Smooth muscle cell (in vitro differentiated cells): Measurements from ENCODE around the gene PLCL2. TPM values are rescaled to one million over a fixed set of nuclear protein-coding genes. Genes with fewer than 3 reads are reported as not detected.

ENCODE experiments used
- DNase-seq: peaks from one replicate; lab custom pipeline; 2025; ENCODE audit not compliant: unreplicated experiment; lab: John Stamatoyannopoulos, UW
- H2AFZ ChIP-seq: fragments of 200-600 bp; sonication (generic); 2 replicates; pipeline ENCODE4 v1.6.0; 2016; ENCODE audit warnings: antibody characterized with exemption, low read depth, mild to moderate bottlenecking
- H3F3A ChIP-seq: fragments of 200-600 bp; sonication (generic); 2 replicates; pipeline ENCODE4 v1.6.0; 2017; ENCODE audit warnings: antibody characterized with exemption, low read depth
- H3K27ac ChIP-seq: fragments of 200-600 bp; sonication (generic); 2 replicates; pipeline ENCODE4 v1.5.1; 2016; ENCODE audit warnings: low read depth, mild to moderate bottlenecking
- H3K27me3 ChIP-seq: fragments of 200-600 bp; sonication (generic); 2 replicates; pipeline ENCODE4 v1.6.1; 2016; ENCODE audit warnings: low read depth, mild to moderate bottlenecking
- H3K36me3 ChIP-seq: fragments of 200-600 bp; sonication (generic); 2 replicates; pipeline ENCODE4 v1.5.1; 2016; ENCODE audit warnings: low read depth
- H3K4me1 ChIP-seq: fragments of 200-600 bp; sonication (generic); 2 replicates; pipeline ENCODE4 v1.5.1; 2016; ENCODE audit warnings: low read depth
- H3K4me2 ChIP-seq: fragments of 200-600 bp; sonication (generic); 2 replicates; pipeline ENCODE4 v1.6.0; 2016; ENCODE audit warnings: mild to moderate bottlenecking
- H3K4me3 ChIP-seq: fragments of 200-600 bp; sonication (generic); 2 replicates; pipeline ENCODE4 v1.5.1; 2016; ENCODE audit warnings: mild to moderate bottlenecking
- H3K79me2 ChIP-seq: fragments of 200-600 bp; sonication (generic); 2 replicates; pipeline ENCODE4 v1.6.0; 2016; ENCODE audit warnings: low read depth, mild to moderate bottlenecking
- H3K9ac ChIP-seq: fragments of 200-600 bp; sonication (generic); 2 replicates; pipeline ENCODE4 v1.6.0; 2016; ENCODE audit warnings: low read depth
- H3K9me3 ChIP-seq: fragments of 200-600 bp; sonication (generic); replicated peaks from 2 replicates; pipeline ENCODE4 v1.5.1; 2016; ENCODE audit warnings: low read depth
- H4K20me1 ChIP-seq: fragments of 200-600 bp; sonication (generic); 2 replicates; pipeline ENCODE4 v1.6.0; 2016; ENCODE audit warnings: low read depth
- WGBS: methylation state at CpG from one replicate; pipeline ENCODE4 v1.1.7; 2016; ENCODE audit warnings: low lambda C conversion rate; 5-methylcytosine and 5-hydroxymethylcytosine counted together
- polyA plus RNA-seq: library from polyadenylated mRNA; unstranded; fragments of >200 nt; fragmentation: Nextera tagmentation; extraction: Ambion mirVana; gene quantifications from 2 replicates; pipeline ENCODE4 v1.2.1, GENCODE V29; 2016
- total RNA-seq: library from RNA; depleted of rRNA; stranded (reverse); fragments of >200 nt; gene quantifications from 2 replicates; pipeline ENCODE4 v1.2.3, GENCODE V29; 2014
- TF ChIP-seq, protein P1 (sequence below): fragments of 200-600 bp; sonication (generic); IDR thresholded peaks from 2 replicates; pipeline ENCODE4 v1.5.1; 2017; ENCODE audit warnings: borderline replicate concordance, mild to moderate bottlenecking, antibody characterized with exemption; ENCODE audit not compliant: insufficient read depth, poor library complexity, severe bottlenecking

Gene PLCL2
- total and polyA plus RNA-seq, 2 experiments from 2014 or later: 2.1 to 5.0 TPM

DNA sequence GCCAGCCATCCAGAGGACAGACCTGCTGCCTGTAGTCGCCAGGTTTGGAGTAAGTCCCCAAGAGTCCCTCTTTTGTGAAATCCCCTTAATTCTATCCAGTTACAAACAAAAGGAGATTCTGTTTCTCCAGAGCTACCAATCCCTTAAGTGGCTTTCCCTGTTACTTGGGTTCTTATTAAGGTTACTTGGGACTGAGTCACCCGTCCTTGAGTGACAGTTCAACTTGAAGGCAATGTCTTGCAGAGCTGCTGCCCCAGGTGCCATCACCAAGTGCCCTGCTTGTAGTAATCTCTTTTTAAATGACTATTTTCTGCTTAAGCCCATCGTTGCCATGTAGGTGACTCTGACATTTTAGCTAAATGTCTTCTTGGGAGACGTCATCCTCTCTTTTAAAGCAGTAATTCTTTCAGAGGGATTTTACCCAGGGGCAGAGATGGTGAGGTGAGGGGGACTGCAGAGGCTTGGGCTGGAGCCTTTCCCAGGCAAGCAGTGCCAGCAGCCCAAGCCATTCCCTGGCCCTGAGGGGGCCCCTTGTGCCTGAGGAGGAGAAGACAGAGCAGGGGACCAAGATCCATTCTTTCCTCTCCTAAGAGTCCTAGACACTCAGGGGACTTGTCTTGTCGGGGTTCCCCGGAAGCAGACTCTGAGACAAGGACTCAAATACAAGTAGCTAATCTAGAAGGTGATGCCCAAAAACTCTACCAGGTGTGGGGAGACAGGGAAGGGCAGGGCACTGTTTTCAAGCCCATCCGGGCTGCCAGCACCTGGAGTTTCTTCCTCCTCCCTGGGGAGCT, 253.7 kb downstream of the PLCL2 start:
- Histone ChIP-seq H3K27me3 (no peaks in the 10 kb centered on the region), H3K4me1 (no peaks in the 10 kb centered on the region), H3F3A (no peaks in the 10 kb centered on the region), H4K20me1 (no peaks in the 10 kb centered on the region), H3K9ac (no peak overlapping the region), H3K4me3 (no peak overlapping the region), H3K79me2 (no peaks in the 10 kb centered on the region), H3K9me3 (no peaks in the 10 kb centered on the region), H3K4me2 (no peak overlapping the region), H3K27ac (no peak overlapping the region), H2AFZ (no peak overlapping the region), H3K36me3 (no peaks in the 10 kb centered on the region)
- TF ChIP-seq, protein P1, sequence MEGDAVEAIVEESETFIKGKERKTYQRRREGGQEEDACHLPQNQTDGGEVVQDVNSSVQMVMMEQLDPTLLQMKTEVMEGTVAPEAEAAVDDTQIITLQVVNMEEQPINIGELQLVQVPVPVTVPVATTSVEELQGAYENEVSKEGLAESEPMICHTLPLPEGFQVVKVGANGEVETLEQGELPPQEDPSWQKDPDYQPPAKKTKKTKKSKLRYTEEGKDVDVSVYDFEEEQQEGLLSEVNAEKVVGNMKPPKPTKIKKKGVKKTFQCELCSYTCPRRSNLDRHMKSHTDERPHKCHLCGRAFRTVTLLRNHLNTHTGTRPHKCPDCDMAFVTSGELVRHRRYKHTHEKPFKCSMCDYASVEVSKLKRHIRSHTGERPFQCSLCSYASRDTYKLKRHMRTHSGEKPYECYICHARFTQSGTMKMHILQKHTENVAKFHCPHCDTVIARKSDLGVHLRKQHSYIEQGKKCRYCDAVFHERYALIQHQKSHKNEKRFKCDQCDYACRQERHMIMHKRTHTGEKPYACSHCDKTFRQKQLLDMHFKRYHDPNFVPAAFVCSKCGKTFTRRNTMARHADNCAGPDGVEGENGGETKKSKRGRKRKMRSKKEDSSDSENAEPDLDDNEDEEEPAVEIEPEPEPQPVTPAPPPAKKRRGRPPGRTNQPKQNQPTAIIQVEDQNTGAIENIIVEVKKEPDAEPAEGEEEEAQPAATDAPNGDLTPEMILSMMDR: no peak
- 91% methylated on average over 7 of the region's 7 CpGs for WGBS
- DNase-seq: no peak
